IMR-90 (cell line): ENCODE results near the gene FDXR.

ENCODE experiments used
- CEBPB ChIP-seq: IDR thresholded peaks from 2 replicates; pipeline ENCODE4 v1.6.1; 2012; ENCODE audit warnings: low read depth, low read length, improper control_type of control experiment
- CTCF ChIP-seq: conservative IDR thresholded peaks from 2 replicates; pipeline ENCODE4 v1.5.1; 2012; ENCODE audit warnings: mild to moderate bottlenecking, low read depth, low read length, improper control_type of control experiment
- ELK1 ChIP-seq: fragments of 150-350 bp; IDR thresholded peaks from 2 replicates; pipeline ENCODE4 v1.6.1; 2016; ENCODE audit warnings: low read depth, mild to moderate bottlenecking, low read length, moderate library complexity, borderline replicate concordance
- MXI1 ChIP-seq: IDR thresholded peaks from 2 replicates; pipeline ENCODE4 v1.6.1; 2012; ENCODE audit warnings: low read depth, mild to moderate bottlenecking, low read length, moderate library complexity, borderline replicate concordance
- POLR2A ChIP-seq: IDR thresholded peaks from 2 replicates; pipeline ENCODE4 v1.6.1; 2012; ENCODE audit warnings: mild to moderate bottlenecking, low read depth, low read length
- RAD21 ChIP-seq: IDR thresholded peaks from 2 replicates; pipeline ENCODE4 v1.6.1; 2012; ENCODE audit warnings: low read length, improper control_type of control experiment
- RFX5 ChIP-seq: IDR thresholded peaks from 2 replicates; pipeline ENCODE4 v1.8.0; 2012; ENCODE audit warnings: low read depth, mild to moderate bottlenecking, low read length, moderate library complexity
- SMC3 ChIP-seq: fragments of 150-350 bp; IDR thresholded peaks from 2 replicates; pipeline ENCODE4 v1.6.1; 2016; ENCODE audit warnings: low read depth, mild to moderate bottlenecking, antibody characterized with exemption, low read length, moderate library complexity

GRCh38 chr17:74859459-74860228 lies 13.2 kb downstream of the FDXR start, which contains the start of gene GRIN2C:
- TF ChIP-seq CTCF (peak; percentile 24; the same call in 1 of the 2 replicates), RAD21 (no peak), SMC3 (no peak), POLR2A (no peak), CEBPB (no peak), ELK1 (no peak), MXI1 (no peak), RFX5 (no peak)
